Hematopoietic multipotent progenitor cell treated with erythropoietin and hydrocortisone succinate and interleukin-3 and kit ligand, for 4 days (in vitro differentiated cells): Measurements from ENCODE around the gene CNIH3.

Source experiments
- DNase-seq: peaks from one replicate; pipeline ENCODE4 v3.0.0-alpha.2; 2015

CNIH3 gene

GRCh38 chr1:224616756-224617409 is 766 bp downstream of the CNIH3 start:
- DNase-seq: peak; percentile 9

DNA sequence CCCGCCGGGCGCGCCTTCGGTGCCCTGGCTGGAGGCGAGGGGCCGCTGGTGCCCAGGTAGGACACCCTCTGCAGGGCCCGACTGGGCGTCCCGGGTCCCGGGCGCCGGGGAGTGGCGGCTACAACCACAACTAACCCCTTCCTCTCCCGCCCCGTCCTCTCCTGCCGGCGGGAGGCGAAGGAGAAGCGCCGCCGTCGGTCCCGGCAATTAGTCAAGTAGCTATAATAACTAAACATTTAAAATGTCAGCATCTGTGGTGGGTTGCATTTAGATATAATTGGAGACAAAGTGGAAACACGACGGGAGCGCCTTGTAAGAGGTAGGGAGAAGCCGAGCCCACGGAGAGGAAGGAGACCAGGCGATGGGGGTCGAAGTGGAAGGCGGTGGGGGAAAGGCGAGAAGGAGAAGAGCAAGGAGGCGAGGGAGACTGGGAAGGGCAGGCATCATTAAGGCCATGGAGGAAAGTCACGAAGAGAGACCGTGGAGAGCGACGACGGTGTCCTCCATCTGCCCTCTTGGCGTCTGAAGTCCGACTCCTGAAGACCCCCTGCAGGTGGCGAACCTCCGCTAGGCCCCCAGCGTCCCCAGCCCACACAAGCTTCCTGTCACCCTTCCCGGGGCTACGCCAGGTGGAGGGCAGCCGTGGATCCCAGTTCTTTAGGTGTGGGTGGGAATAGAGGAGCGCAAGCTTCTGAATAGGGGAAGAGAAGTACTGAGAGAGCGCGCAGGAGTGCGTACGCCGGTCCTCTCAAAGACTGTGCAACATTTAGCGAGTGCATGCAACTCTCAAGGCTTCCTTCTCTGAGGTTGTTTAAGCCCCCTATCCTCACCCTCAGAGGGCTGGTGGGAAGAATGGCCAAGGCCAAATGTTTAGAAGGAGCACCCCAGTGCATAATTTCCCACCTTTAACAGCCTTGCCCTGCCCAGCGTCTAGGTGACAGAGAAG is 1.6 kb downstream of the CNIH3 start:
- DNase-seq: peak; percentile 21

- no peak for DNase-seq
These were observed 3.1 kb downstream of the CNIH3 start for GRCh38 chr1:224619209-224619608.

GRCh38 chr1:224620105-224620504 is 4.0 kb downstream of the CNIH3 start:
- DNase-seq: no peak

GRCh38 chr1:224621813-224622682 is 5.9 kb downstream of the CNIH3 start:
- DNase-seq: no peak

GRCh38 chr1:224622831-224623230 is 6.7 kb downstream of the CNIH3 start:
- DNase-seq: no peak

GRCh38 chr1:224623310-224623714 is 7.2 kb downstream of the CNIH3 start:
- DNase-seq: no peak

GRCh38 chr1:224623743-224624333 is 7.7 kb downstream of the CNIH3 start:
- peak; percentile 94 for DNase-seq

DNA sequence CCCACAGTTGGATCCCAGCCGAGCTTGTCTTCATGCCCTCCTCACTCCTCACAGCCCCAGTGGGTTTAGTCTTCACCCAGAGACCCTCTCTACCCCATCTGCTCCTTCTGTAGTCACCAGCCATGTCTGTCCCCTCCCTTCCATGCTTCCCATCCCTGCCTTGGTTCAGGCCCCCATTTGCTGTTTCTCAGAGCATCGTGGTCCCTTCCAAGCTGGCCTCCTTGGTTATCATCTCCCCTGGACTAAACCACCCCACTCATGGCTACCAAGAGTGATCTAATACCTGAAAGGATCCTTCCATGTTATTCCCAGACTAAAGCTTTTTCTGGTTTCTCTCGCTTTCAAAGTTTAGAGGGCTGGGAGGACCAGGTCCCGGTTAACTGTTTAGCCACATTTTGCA is 8.3 kb downstream of the CNIH3 start:
- no peak for DNase-seq

DNA sequence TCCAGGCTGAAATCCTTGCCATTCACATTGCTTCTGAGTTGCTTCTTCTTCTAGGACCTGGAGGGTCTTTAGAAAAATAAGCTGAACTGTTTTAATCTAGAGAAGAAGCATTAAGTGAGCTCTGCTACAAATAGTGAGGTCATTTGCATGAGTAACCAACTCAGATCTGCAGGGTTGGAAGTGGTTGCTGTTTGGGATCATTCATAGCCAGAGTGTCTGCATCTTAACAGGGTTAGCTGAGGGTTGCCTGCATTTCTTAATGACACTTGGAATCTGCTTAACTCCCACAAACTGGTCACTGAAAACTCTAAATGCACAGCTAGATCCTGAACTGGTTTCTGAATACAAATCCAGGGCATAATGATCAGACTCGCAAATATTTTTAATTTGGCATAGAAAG is 9.9 kb downstream of the CNIH3 start:
- no peak for DNase-seq

GRCh38 chr1:224629965-224630364 is 13.8 kb downstream of the CNIH3 start:
- DNase-seq: no peak

DNA sequence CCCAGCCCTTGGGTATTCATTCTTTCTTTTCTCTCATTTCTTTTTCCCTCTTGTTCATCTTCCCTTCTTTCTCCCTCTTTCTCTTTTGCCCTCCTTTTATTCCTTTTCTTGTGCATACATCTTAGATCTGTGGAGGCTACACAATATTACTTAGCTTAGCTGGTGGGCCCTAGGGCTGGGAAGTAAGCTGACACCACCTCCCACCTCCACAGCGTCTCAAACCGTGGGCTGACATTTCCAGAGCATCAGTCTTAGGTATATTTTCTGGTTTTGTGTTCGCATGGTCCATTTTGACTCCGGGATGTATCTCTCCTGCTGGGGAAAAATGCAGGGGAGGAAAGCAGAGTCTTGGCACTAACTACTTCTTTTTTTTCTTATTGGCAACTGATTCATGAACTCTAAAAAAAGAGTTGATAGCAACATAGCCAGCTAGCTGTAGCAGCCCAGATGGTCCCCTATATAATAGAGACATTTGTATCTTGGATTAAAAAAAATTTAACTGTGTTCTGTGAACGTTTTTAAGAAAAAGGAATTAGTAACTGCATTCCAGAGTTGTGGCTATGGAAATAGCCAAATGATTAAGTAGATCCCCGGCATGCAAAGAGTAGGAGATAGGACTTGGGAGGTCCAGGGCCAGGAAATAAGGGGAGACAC is 15.5 kb downstream of the CNIH3 start:
- DNase-seq: no peak

DNA sequence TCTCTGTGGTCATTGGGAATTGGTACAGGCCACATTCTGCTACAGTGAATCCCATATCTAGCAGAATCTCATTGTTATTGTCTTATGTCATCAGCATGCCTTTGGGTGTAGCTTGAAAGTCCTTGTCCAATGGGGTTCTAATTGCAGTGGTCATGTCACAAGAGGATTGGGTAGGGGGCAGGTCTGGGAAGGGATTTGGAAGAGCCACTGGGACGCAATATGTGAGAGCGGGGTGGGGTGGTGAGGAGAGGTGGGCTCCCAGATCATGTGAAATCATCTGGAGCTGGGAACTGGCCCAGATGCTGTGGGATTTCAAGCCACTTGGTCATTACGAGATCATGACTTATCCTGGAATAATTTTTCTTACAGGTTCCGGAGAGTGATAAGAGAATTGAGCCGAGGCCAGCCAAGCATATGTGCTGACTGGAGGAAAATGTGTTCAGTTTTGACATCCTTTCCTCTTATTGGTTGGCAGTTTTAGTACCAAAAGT is 16.3 kb downstream of the CNIH3 start:
- no peak for DNase-seq

DNA sequence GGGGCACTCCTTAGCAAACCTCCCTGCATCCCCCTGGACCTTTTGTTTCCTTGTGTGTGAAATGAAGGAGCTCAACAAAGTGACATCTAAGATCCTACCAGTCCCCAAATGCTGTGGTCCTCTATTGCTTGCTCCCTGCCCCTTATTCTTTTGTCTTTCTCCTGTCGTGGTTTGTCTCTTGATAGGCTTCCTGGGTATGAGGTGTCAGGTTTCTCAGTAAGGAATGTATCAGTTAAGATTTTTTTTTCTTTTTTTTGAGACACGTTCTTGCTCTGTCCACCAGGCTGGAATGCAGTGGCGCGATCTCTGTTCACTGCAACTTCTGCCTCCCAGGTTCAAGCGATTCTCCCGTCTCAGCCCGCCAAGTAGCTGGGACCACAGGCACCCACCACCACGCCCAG is 16.8 kb downstream of the CNIH3 start:
- DNase-seq: no peak

- no peak for DNase-seq
These were observed 19.2 kb downstream of the CNIH3 start for GRCh38 chr1:224635356-224635755.

GRCh38 chr1:224637515-224637914 is 21.4 kb downstream of the CNIH3 start:
- no peak for DNase-seq

DNA sequence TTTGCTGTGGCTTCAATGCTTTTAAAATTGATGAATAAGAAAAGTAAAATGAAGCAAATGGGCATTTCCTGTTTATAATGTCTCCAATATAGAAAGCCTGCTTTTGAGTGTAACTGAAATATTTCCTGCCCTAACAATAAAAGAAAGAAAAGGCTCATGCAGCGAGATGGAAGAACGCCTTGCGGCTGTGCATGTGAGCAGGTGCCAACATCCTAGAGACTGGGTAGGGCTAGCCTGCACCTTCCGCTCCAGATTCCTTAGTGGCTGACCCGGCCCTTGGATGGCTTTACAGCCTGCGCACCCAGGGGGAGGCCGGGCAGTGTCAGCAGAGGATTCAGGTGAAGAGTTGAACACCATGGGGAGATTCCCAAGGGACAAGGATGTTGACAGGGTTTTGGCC is 21.8 kb downstream of the CNIH3 start:
- DNase-seq: no peak

DNA sequence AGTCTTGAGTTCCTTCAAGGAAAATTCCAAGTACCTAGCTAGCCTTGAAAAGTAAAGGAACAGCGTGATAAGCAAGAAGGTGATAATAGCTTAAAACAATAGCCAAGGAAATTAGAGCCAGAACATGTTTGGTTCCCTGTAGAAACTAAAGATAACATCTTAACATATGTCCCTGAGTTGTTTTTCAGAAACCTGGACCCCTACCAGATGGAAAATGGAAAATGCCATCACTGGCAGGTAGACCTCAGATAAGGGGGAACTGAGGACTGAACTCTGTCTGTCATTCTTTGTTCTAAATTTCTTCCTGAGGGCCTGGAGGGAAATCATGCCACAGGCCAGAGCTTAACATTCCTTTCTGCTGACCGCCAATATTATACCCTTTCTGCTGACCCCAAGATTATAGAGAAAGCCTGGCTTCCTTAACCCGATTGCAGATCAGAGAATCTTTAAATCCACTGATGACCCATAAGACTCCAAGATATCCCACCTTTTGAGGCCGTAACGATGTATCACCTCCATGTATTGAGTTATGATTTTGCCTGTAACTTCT is 23.4 kb downstream of the CNIH3 start:
- no peak for DNase-seq

GRCh38 chr1:224640018-224640417 is 23.9 kb downstream of the CNIH3 start:
- DNase-seq: no peak

DNA sequence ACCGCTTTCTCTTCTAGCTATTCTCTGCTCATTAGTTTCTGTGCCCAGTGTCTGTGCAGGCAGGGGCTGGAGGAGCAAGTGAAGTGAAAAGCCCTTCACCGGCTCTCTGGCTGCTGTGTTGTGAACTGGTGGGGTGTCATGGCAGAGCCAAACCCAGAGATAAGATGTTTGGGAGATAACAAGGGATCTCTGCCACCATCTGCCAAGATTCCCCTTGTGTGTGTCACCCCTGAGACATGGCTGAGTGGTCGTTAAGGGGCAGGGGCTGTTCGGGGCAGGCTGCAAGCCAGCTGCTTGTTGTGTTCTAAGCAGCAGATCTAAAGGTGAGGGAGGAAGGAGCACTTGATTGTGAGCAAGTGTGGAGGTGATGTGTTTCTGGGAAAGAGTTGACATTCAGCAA is 24.5 kb downstream of the CNIH3 start:
- DNase-seq: no peak

GRCh38 chr1:224641030-224641429 is 24.9 kb downstream of the CNIH3 start:
- no peak for DNase-seq

DNA sequence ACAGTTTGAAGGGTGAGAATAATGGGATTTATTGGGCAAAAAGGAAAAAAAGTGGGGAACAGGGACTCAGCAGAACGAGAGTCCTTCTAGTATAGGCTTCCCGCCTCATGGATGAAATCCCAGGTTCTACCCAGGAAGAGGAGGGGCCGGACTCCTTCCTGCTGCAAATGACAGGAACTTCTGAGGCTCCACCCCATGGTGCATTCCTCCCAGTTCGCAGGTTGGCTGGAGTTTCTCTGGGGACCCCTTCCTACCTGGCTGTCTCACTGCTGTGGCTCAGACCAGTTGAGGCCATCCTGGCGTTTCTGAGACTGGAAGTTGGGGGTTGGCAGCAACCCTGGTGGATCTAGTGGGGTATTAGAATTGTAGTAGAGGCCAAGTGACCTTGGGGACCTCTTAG is 27.5 kb downstream of the CNIH3 start:
- no peak for DNase-seq
